AG09319 (cell line): Measurements from ENCODE around the gene FOLR2.

Experiments
- DNase-seq: peaks from one replicate; pipeline ENCODE4 v3.0.0-alpha.2; 2010; ENCODE audit warnings: low read depth; ENCODE audit errors: extremely low read depth
- TF ChIP-seq, protein P1 (sequence below): IDR thresholded peaks from 2 replicates; pipeline ENCODE4 v1.5.1; 2011; ENCODE audit warnings: low read depth, mild to moderate bottlenecking, inconsistent platforms, low read length, moderate library complexity

The FOLR2 gene

DNA sequence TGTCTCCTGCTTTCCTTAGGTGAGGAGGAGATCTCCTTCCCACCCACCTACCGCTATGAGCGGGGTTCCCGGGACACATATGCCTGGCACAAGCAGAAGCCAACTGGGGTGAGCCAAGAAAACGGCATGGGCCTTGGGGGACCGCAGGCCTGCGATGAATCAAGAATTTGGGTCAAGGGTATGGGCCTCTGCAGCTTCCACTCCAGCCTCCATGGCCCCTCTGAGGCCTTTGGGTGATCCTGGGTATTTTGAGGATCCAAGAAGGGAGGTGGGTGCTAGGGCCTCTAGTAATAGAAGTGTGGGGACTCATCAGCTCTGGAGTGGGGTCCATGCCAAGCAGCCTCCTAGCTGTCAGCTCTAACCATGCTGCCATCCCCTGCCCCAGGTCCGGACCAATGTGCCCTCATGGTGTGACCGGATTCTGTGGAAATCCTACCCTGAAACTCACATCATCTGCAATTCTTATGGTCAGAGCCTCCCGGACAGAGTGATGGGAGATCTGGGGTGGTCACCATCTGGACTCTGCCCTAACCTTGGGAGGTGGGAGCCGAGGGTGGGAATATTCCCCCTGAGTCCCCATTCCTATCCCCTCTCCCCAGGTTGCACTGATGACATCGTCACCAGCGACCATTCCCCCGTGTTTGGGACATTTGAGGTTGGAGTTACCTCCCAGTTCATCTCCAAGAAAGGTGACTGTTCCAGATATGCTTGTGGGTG is 16.6 kb downstream of the FOLR2 start:
- DNase-seq, result no peak
- TF ChIP-seq, protein P1, sequence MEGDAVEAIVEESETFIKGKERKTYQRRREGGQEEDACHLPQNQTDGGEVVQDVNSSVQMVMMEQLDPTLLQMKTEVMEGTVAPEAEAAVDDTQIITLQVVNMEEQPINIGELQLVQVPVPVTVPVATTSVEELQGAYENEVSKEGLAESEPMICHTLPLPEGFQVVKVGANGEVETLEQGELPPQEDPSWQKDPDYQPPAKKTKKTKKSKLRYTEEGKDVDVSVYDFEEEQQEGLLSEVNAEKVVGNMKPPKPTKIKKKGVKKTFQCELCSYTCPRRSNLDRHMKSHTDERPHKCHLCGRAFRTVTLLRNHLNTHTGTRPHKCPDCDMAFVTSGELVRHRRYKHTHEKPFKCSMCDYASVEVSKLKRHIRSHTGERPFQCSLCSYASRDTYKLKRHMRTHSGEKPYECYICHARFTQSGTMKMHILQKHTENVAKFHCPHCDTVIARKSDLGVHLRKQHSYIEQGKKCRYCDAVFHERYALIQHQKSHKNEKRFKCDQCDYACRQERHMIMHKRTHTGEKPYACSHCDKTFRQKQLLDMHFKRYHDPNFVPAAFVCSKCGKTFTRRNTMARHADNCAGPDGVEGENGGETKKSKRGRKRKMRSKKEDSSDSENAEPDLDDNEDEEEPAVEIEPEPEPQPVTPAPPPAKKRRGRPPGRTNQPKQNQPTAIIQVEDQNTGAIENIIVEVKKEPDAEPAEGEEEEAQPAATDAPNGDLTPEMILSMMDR, result no peak

DNA sequence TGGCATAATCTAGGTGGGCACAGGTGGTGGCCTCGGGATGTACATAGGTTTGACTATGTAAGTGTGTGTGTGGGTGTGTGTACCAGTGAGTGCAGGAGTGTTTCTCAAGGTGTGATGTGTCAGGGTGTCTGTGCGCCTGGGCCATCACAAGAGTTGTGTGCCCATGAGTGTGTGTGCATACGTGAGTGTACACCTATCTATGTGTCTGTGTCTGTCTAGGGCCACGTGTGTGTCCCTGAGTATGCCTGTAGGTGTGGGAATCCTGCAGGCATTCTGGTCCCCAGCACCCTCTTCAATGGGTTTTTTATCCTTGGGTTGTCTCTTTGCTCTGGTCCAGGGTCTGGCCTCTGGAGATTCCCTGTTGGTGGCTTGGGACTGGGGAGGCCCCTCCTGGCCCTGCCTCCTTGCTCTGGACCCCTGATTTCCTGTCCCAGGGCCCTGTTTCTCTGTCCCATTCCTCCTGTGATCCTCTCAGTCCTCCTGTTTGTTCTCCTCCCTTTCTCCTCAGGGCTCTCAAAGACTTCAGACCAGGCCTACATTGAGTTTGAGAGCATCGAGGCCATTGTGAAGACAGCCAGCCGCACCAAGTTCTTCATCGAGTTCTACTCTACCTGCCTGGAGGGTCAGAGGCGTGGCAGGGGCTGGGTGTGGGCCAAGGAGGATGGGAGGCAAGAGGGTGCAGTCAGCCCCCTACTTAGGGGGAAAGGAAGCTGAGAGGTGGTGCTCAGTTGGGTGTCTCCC is 17.3 kb downstream of the FOLR2 start:
- no peak for DNase-seq
- TF ChIP-seq, protein P1, result no peak

DNA sequence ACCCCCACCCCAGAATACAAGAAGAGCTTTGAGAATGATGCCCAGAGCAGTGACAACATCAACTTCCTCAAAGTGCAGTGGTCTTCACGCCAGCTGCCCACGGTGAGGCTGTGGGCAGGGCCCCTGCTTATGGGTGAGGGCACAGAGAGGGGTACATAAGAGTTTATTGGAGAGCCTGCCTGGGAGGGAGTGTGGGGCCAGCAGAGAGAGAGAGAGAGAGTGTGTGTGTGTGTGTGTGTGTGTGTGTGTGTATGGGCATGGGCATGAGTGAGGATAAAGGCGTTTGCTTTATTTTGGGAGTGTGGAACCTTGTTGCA is 17.9 kb downstream of the FOLR2 start:
- TF ChIP-seq, protein P1, result no peak
- no peak for DNase-seq

DNA sequence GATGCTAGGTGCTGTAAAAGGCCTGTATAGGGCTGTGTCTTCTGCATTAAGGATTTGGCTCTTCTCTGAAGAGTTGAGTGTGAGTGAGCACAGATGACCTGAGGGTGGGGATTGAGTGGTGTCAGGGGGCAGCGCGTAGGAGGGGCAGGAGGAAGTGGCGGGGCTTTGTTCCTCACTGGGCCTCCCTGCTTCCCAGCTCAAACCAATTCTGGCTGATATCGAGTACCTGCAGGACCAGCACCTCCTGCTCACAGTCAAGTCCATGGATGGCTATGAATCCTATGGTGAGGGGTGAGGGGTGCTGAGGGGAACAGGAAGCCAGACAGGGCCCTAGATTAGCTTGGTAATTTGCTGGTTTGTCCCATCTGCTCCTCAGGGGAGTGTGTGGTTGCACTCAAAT is 18.3 kb downstream of the FOLR2 start:
- TF ChIP-seq, protein P1, result no peak
- no peak for DNase-seq

DNA sequence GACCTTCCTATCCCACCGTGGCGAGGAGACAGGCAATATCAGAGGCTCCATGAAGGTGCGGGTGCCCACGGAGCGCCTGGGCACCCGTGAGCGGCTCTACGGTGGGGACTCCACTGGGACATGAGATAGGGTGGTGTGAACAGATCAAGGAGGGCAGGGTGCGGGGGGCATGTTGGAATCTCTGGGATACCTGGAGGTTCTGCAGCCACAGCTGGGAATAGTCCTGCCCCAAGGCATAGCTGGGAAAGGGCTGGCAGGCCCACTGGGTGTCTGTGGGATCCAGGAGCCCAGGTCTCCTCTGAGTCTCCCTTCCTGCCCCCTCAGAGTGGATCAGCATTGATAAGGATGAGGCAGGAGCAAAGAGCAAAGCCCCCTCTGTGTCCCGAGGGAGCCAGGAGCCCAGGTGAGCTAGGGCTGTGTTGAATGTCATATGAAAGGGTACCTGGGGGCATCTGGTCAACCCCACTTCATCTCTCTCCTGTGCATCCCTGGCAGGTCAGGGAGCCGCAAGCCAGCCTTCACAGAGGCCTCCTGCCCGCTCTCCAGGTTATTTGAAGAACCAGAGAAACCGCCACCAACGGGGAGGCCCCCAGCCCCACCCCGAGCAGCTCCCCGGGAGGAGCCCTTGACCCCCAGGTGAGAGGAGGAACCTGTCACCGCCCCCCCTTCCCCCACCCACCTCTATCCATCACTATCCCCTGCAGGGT is 18.9 kb downstream of the FOLR2 start:
- no peak for DNase-seq
- TF ChIP-seq, protein P1, result no peak

DNA sequence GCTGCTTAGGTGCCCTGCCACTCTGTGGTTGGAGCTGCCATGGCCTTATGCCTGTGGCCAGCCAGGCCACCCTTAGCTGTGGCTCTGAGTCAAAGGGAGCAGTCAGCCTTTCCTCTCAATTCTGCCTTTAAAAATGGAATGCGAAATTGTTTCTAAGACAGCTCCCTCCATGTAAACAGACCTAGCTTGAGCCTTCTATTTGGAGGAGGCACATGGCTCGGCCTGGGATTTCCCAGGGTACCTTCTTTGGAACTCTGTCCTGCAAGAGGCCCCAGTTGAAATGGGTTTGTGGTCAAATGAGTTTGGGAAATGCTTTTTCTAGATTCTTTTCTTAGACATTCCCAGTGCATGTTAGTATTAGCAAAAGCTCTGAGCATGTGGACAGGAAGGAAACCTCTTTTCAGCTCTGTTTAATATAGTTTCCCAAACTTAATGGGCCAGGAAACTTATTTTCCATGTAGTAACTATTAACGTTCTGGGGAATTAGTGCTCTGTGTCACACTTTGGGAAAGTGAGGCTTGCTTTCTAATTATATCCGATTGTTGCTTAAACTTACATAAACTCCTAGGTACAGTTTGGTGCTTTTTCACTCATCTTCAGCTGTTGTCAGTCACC is 19.6 kb downstream of the FOLR2 start:
- TF ChIP-seq, protein P1, result no peak
- no peak for DNase-seq

DNA sequence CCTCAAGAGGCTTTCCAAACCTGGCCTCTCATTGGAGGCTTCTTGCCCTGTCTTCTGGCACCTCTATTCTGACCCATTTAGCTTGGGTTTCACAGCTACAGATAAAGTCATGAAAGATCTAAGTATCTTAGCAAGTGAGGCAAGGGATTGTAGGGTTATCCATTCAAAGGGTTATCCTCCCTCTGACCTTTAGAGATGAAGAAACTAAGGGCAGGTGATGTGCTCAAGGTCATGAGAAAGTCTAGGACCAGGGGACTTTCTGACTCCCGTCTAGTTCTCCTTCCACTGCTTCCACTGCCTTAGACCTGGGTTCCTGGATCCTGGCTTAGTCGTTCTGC is 20.1 kb downstream of the FOLR2 start:
- TF ChIP-seq, protein P1, result no peak
- DNase-seq, result no peak
